HG03280 (cell line): ENCODE data around the gene COL6A5.
"Not testable (repeated sequence)": the region's sequence is repeated elsewhere in the genome, so short reads cannot be mapped to it uniquely, and the experiment has no call there.

ENCODE experiments used
- ATAC-seq: cut with Tn5 transposase; IDR thresholded peaks from one replicate; pipeline ENCODE4 v1.9.1; 2021; ENCODE audit warnings: mild to moderate bottlenecking, moderate library complexity; ENCODE audit not compliant: unreplicated experiment

Gene COL6A5, protein sequence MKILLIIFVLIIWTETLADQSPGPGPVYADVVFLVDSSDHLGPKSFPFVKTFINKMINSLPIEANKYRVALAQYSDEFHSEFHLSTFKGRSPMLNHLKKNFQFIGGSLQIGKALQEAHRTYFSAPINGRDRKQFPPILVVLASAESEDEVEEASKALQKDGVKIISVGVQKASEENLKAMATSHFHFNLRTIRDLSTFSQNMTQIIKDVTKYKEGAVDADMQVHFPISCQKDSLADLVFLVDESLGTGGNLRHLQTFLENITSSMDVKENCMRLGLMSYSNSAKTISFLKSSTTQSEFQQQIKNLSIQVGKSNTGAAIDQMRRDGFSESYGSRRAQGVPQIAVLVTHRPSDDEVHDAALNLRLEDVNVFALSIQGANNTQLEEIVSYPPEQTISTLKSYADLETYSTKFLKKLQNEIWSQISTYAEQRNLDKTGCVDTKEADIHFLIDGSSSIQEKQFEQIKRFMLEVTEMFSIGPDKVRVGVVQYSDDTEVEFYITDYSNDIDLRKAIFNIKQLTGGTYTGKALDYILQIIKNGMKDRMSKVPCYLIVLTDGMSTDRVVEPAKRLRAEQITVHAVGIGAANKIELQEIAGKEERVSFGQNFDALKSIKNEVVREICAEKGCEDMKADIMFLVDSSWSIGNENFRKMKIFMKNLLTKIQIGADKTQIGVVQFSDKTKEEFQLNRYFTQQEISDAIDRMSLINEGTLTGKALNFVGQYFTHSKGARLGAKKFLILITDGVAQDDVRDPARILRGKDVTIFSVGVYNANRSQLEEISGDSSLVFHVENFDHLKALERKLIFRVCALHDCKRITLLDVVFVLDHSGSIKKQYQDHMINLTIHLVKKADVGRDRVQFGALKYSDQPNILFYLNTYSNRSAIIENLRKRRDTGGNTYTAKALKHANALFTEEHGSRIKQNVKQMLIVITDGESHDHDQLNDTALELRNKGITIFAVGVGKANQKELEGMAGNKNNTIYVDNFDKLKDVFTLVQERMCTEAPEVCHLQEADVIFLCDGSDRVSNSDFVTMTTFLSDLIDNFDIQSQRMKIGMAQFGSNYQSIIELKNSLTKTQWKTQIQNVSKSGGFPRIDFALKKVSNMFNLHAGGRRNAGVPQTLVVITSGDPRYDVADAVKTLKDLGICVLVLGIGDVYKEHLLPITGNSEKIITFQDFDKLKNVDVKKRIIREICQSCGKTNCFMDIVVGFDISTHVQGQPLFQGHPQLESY (N-terminal part only)

GRCh38 chr3:130345487-130346079 is at the start of gene COL6A5:
COL6A5 (plus strand) TSS chr3:130345672; CDS start chr3:130373639, 27,967 bp downstream.
- no peak for ATAC-seq

- no peak for ATAC-seq
Observed at GRCh38 chr3:130299531-130299930, 45.9 kb upstream of the COL6A5 start.

DNA sequence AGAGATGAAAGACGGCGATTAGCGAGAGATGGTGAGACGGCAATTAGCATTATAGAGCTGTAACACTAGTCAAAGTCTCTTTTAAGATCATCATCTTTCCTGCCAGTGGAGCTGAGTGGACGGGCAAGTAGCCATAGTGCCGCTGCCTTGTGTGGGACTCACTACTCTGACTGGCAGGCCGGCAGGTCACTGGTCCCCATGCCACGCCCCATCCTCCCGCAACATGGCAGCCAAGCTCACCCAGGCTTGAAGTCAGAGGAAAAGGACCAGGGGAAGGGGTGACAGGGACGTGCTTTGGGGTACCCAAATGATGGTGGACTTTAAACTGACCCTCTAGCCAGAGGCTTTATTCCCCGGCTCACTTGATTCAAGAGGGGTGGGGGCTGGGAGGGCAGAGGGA is 44.6 kb upstream of the COL6A5 start:
- ATAC-seq, result no peak

DNA sequence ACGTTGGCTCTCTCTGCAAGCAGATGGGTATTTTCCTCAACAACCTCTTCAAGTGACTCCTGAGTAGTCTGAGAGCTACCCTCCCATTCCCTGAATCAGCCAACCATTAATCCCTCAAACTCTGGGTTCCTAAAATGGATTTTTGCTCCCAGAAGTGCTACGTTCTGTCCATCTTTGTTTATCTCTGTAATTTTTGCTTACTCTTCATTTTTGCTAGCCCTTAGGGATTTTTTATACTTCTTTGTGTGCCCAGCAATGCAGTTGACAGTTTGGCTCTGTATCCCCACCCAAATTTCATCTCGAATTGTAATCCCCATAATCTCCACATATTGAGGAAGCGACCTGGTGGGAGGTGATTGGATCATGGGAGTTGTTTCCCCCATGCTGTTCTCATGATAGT is 35.4 kb upstream of the COL6A5 start:
- no peak for ATAC-seq

- no peak for ATAC-seq
Observed at GRCh38 chr3:130312374-130312773, 33.1 kb upstream of the COL6A5 start.

- ATAC-seq, result no peak
Observed at GRCh38 chr3:130316169-130316568, 29.3 kb upstream of the COL6A5 start.

DNA sequence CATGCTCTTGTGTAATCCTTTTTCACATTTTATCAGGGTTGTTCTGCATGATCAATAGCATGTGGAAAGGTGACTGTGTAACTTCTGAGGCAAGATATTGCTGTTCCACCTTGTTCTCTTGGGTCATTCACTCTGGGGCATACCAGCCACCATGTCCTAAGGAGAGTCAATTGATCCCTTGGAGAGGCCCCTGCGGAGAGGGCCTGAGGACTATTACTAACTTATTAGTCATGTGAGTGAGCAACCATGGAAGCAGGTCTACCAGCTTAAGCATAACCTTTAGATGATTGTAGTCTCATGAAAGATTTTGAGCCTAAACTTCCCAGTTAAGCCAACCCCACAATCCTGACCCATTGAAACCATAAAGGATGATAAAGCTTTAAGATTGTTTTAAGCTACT is 22.0 kb upstream of the COL6A5 start:
- no peak for ATAC-seq

- ATAC-seq, result no peak
Observed at GRCh38 chr3:130340766-130341165, 4.7 kb upstream of the COL6A5 start.

GRCh38 chr3:130341388-130341787 is 4.1 kb upstream of the COL6A5 start:
- no peak for ATAC-seq

DNA sequence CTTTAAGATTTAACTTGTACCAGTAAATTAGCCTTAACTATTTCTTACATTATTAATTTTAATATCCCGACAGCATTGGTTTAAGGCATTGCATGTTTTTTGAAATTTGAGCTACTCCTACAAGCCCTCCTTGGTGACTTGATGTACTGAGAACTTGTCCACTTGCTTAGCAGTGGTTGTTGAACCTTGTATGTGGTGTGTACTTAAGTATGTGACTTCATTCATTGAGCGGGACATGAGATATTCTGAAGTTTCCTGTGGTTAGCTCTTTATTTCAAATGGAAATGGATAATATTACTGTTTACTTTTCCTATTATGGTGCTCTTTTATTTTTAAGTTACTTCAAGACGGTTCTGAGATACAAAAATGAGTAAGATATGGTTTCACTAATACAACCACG is 3.6 kb upstream of the COL6A5 start:
- no peak for ATAC-seq

DNA sequence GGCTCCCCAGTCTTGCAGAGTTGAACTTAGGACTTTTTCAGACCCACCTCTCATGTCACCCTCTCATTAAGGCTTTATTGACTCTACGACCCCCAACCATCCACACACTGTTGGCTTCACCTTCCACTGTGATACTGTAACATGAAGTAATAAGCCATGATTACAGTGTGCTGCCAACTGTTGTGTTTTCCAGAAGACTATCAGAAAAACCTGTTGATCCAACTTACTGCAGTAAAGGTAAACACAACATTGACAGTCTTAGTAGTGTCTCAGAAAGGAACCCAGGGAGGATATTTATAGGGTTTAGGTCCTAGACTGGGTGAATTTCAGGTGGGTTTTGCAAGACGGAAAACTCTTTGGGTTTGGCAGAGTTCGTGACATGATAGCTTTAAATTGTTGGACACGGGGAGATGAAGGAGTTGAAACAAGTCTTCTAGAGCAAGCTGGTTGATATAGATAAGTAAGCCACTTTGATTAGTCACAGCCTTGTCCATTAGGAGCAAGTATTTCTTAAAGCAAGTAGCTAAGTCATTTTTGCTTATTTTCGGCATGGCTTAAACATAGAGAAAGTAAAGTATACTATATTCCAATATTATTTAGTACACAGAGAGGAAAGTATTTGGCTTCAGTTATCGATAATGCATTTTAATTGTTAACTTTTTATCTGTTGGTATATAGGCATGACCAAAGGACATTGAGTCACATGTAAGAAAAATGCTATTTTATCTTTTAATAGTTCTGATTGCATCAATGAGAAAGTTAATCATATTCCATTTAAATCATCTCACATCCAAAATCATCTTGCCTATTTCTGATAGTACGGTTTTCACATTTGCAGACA is 2.4 kb upstream of the COL6A5 start:
- no peak for ATAC-seq

GRCh38 chr3:130348258-130348657 is 2.8 kb downstream of the COL6A5 start:
- not testable (repeated sequence) for ATAC-seq

DNA sequence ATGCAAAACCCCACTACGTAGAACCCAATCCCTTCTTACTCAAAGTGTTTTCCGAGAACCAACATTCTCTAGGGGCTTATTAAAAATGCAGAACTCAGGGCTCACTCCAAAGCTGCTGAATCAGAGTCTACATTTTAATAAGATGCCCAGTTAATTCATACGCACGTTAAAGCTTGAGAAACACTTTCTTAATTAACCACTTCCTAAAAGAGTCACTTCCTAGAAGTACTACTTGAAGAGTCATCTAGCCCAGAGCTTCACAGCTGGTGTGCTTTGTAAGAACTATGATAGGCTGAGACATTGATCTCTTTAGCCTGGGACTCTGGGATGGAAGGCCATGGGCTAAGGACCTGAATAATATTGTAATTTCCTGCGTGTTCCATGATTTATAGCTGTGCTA is 9.0 kb downstream of the COL6A5 start:
- ATAC-seq, result no peak

DNA sequence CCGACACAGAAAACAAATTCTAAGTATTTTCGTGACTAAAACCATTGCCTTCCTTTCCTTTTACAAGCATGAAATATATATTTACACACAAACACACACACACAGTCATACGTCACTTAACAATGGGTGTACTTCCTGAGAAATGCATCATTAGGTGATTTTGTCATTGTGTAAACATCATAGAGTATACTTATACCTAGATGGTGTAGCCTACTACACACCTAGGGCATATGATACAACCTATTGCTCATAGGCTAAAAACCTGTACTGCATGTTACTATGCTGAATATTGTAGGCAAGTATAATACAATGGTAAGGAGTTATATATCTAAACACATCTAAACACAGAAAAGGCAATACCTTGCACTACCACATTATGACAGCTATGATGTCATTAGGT is 28.6 kb downstream of the COL6A5 start:
- no peak for ATAC-seq

GRCh38 chr3:130374908-130375307 is 29.4 kb downstream of the COL6A5 start:
- ATAC-seq, result no peak

DNA sequence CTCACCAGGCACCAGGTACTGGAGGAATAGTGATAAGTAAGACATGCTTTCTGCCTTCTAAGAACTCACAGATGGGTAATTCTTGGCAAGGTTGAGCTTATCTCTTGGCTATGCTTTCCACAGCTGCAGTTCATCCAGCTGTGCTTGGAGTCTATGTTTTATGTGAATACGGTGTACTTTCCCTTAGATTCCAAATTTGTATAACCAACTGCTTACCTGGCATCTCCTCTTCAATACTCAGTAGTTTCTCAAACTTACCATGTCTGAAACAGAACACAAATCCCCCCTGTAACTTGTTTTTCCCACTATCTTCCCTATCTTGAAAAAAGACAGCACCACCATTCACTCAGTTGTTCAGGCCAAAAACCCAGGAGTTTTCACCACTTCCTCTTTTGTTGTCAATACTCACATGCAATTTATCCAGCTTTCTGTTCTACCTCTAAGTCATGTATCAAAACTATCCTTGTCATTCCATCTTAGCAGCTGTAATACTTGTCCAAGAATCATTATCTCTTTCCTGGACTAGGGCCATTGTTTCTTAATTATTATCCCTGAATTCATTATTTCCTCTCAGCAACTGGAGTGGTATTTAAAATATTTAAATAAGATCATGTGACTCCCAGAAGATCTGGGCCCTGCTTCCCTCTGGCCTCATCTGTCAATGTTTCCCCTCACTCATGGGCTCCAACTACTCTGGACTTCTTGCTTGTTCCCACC is 32.6 kb downstream of the COL6A5 start:
- no peak for ATAC-seq

DNA sequence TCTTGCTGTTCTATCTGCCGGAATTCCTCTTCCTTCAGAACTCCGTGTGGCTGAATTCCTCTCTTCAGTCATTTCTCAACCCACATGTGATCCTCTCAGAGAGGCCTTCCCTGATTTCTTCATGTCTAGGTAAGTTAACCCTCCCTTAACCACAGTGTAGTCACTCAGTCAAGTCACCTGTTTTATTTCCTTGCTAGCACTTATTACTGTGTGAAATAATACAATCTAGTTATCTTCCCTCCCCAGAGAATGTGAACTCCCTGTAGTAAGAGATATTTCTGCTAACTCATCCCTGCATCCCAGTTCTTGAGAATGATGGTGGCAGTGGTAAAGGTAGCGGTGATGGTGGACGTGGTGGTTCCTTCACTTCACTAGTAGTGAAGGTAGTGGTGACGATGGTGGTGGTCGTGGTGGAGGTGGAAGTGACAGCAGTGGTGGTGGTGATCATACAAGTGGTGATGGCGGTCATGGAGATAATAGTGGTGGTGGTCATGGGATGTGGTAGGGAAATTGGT is 33.3 kb downstream of the COL6A5 start:
- no peak for ATAC-seq

DNA sequence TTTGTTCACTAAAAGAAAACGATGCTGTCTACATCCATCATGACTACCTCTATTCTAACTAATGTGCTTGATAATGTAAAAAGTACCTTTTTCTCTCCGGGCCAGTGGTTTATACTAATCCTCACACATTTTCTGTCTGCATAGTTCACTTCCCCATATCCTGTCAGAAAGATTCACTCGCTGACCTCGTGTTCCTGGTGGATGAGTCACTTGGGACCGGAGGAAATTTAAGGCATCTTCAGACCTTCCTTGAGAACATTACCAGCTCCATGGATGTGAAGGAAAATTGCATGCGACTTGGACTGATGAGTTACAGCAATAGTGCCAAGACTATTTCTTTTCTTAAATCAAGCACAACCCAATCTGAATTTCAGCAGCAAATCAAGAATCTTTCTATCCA is 33.8 kb downstream of the COL6A5 start:
- no peak for ATAC-seq

DNA sequence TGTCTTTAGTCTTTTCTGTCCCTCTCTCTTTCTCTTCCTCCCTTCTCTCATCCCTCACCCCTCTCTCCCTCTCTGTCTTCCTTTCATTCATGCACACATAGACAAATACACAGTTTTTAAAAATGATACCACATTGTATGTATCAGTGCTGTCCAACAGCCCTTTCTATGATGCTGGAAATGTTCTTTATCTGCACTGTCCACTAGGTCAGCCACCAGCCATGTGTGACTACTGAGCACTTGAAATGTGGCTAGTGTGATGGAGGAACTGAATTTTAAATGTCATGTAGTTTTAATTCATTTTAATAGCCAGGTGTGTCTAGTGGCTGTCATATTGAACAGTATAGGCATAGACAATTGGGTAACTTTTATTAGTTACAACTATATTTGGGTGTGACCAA is 34.9 kb downstream of the COL6A5 start:
- ATAC-seq, result no peak
